T-helper 1 cell (primary cell): ENCODE results near the gene MN1.

ENCODE experiments used
- DNase-seq, 5 donors: peaks; one replicate each; pipeline ENCODE4 v3.0.0-alpha.2; 2012 to 2020

MN1 gene

GRCh38 chr22:27799015-27799826, 2.3 kb downstream of the MN1 start:
- DNase-seq = no peak

- DNase-seq = no peak
Observed at GRCh38 chr22:27798511-27799014, 3.0 kb downstream of the MN1 start.

DNA sequence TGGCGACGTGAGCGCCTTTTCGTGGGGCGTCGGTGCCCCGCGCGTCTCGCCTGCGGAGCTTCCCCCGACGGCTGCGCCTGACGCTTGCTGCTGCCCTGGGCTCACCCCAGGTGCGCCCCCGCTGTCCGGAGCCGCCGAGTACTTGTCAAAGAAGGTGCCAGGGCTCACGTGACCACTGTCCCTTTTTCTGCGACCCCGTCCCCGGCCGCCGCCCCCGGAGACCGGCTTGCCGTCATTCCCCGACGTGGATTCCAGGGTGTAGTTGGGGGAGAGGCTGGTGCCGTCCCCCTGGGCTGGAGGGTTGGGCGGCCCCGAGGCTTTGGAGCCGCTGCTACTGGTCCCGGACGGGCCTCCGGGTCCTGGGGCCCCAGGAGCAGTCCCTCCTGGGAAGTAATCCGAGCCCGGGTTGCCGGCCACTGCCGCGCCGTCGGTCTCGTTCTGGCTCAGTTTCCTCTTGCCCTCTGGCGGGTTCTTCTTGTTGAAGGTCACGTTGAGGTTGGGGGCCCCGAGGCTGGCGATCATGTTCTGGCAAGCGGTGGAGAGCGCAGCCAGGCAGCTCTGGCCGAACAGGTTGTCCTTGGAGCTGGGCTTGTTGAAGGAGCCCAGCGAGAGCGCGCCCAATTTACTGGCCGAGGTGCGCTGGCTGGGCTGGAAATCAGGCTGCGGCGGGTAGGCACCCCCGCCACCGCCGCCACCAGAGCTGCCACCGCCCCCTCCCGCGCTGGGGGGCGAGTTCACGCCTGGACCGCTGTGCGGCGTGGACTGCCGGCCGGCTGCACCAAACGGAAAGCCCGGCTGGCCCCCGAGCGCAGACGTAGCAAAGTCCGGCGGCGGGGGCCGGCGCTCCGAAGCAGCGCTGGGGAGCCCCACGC, 3.8 kb downstream of the MN1 start:
- DNase-seq = no peak

DNA sequence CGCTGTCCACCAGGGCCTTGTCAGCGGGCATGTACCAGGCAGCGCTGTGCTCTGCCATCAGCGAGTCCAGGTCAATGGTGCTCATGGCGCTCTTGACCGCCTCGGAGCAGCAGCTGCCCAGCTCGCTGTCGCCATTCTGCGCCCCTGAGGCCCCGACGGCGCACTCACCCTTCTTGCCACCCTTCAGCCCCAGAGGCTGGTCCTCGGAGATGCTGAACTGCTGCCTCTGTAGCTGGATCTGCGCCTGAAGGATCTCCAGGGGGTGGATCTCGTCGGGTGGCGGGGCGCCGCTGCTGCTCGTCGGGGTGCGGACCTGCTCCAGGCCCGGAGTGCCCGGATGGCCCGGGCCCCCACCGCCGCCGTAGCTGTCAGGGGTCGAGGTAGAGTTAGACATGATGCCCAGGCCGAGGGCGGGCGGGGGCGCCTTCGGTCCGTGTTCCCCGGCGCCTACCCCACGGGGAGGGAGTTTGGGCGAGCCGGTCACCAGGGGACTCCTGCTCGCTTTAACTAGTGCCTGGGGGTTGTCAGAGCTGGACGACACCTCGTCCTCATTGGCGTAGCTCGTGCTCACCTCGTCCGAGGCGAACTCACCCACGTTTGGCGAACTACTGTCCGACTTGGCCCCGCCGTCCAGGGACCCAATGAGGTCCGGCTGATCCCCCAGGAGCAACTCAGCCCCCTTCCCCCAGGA, 4.6 kb downstream of the MN1 start:
- DNase-seq = no peak

GRCh38 chr22:27795696-27796517, 5.6 kb downstream of the MN1 start:
- DNase-seq = no peak

- no peak for DNase-seq
Observed at GRCh38 chr22:27795053-27795452, 6.5 kb downstream of the MN1 start.

DNA sequence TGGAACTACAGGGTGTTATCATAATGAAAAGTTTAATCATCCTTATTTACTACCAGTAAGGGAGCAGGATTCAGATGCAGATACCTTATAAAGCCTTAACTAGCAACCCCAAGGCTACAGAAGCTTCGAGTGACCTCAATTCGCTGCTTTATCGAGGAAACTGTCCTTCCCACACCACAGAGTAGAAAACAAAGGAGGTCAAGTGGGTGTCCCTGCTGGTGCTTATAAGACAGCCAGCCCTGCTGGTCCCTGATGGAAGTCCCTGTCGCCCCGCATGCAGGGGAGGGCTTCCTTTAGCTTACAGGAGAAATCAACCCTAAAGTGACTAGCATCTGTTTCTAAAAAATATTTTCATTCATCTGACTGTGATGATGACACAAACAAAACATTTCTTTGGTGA, 7.3 kb downstream of the MN1 start:
- DNase-seq = no peak

DNA sequence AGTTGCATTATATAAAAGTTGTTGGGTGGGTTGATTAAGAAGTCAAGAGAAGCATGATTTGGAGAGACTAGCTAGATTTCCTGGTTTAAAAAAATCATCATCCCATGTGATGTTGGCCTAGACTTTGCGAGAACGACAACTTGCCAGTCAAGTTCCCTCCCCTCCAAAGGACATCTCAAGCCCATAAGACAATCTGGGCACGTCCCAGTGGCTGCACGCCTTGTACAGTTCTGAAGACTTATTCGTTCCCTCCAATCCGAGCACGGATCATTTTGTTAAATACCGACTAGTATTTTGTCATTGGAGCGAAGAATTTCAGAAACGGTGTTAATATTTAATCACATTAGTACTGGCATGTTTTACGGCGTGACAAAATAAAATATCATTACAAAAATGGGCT, 8.0 kb downstream of the MN1 start:
- no peak for DNase-seq

DNA sequence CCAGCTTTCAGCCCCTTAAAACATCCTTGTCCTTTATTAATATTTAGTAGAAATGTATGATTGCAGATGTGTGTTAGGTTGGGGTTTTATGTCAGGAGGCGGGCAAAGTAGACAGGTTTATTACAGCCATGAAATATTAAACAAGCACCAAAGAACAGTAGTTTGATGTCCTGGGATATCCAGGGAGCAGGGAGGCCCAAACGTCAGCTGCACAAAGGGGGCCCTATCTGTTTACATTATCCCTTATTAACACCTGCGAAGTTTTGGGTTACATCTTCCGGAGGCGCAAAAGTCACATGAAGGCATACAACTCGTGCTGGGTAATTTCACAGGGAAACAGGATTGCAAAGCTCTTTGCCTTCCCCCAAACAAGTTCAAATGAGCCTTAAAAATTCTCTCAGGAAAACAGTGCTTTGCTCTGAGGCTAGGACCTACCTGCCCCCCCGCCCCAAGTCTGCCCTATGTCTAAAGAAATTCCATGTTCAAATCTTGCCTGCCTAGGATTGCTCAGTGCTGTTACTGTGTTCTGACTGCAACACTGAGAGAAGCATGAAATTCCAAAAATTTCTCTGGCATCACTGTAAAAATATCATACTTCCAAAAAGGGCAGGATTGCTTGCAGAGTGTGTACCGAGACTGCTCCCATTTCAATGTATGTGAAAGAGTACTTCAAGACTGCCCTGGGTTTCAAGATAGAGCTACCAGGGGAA, 8.9 kb downstream of the MN1 start:
- DNase-seq = no peak

GRCh38 chr22:27791859-27792241, 9.7 kb downstream of the MN1 start:
- DNase-seq = no peak

DNA sequence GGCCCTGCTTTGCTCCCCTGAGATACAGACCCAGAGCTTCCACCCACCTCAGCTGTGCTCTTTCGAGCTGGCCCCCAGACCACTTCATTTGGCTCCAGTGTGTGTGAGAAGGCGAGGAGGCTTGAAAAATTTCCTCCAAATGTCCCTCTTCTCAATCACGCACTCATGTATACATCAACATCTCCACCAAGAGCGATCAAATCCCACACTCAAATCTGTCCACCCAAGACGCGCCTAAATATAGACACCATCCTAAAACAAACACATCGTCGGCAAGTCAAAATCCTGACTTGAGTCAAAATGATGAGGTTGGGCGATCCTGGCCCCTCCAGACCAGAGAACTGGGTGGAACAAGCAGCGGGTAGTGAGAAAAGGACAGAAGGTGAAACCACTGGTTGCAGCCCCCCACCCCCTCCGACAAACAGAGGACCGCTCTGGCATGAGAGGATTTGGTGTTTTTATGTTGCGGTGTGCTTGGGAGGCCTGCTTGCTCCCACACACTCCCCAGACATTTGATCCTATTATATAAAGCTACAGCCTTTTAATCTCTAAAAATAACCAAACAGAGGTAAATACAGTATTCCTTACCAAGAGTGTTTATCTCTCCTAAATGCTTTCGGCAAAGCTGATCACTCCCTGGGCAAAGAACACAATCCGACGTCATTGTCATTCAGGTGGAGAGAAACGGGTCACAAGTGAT, 10.2 kb downstream of the MN1 start:
- DNase-seq = no peak

DNA sequence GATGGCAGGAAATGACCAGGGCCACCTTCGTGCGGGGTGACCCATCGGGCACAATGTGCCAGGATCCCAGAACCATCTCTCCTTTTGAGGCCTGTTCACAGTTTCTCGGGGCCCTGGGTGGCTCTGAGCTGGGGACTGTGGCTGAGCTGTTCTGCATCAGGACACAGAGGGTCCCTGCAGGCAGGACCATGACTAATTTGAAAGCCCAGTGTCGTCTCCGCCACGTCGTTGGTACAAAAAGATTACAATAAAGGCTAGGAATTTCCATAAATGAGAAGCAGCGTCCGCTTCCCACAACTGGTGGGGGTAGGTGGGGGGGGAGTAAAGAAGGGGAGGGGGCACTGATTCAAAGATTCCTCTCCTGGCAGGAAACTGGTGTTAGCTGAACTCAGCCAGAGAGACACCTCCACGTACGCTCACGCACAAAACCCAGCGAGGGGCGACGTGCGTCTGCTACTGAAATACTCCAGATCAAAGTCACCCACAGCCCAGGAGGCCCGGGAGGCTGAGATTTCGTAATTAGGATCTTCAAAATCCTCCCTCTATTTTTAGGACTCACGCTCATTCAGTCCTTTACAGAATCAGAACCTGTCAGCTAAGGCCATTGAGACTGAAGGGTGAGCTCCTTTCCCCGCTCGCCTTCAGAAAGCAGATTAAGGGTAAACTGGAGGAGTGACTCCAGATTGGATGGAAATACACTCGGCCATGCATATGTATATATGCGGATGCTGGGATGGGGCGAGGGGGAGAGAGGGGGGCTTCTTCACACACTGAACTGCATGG, 11.0 kb downstream of the MN1 start:
- no peak for DNase-seq

DNA sequence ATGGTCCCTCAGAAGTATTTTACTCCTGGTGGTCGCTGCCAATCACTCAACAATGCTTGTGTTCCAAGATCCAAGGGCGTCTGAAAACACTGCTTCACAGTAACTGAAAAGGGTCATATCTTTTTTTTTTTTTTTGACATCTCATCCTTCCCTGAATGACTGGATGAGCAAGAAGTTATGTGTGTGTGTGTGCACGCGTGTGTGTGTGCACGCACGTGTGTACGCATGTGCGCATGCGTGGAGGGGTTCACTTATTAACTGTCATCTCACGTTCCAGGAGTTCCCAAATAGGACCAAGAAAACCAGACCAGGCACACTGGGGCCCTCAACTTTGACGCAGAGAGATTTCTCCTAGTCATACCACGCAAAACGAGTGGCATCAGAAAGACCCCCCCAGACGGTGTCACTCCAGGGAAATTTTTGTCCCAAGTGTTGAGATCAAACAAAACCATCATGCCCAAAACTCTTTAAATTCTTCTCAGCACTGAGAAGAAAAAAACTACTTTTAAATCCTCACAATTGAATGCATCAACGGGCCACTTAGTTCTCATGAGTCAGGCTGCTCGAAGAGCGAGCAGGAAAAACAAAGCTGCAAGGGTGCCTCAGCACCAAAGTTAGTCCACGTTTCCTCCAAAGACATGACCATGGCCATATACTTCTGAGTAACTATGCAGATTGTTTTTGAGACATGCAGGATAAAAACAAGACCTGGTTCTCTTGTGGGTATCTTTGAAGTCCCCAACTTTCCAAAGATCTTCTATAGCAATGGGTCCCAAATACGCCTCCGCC, 12.9 kb downstream of the MN1 start:
- no peak for DNase-seq

DNA sequence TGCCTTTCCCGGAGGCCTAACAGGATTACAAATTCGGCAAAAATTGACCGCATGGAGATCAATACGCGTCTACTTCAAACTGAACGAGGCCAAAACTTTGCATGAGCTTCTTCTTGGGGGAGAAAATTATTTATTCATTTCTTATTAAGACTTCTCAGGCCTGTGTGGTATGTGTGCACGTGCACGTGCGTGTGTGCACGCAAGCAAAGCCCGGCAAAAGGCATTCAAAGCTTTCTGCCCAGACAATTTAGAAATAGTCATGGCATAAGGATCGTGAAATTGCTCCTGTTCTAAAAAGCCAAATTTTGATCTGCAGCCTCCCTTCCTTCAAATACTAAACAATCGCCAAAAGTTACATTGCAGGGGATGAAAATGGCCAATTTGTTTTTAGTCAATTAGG, 14.6 kb downstream of the MN1 start:
- no peak for DNase-seq

GRCh38 chr22:27786291-27786932, 15.1 kb downstream of the MN1 start:
- no peak for DNase-seq

- no peak for DNase-seq
Observed at GRCh38 chr22:27785831-27786230, 15.7 kb downstream of the MN1 start.

DNA sequence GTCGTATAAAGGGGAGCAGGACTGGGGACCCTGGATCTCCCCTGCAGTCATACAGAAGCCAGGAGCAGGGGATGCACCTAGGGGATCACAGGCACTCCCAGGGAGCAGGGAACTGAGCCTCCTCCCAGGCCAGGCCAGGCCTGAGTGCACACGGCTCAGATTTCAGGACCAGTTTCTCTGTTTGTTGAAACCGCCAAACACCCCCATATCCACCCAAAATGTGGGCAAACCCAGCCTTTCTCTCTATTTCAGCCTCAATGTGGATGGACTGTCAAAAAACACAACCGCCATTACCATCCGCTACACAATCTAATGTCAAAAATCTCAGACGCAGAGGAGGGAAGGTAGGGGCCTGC, 17.5 kb downstream of the MN1 start:
- DNase-seq = no peak

- no peak for DNase-seq
Observed at GRCh38 chr22:27783436-27784119, 18.0 kb downstream of the MN1 start.
